ENCODE results near the gene TIMELESS.

The TIMELESS gene

GRCh38 chr12:56434828-56435227 is 14.4 kb downstream of the TIMELESS start:
- TF ChIP-seq REST (IDR thresholded peaks at IDR 0.05; ENCODE audit: insufficient read depth in 1 of 2, low read depth in 2 of 2, low read length in 2 of 2) = no peak
- no peak for TF ChIP-seq SIN3A (IDR thresholded peaks at IDR 0.05; ENCODE audit: borderline replicate concordance, insufficient read depth, low read length)
- no peak for TF ChIP-seq FOXP2 (optimal IDR thresholded peaks at IDR 0.05; ENCODE audit: borderline replicate concordance, extremely low read depth, extremely low read length, insufficient read depth)
- no peak for TF ChIP-seq POLR2AphosphoS5 (IDR thresholded peaks at IDR 0.05; ENCODE audit: low read depth, low read length)
- TF ChIP-seq TAF1 (IDR thresholded peaks at IDR 0.05; ENCODE audit: borderline replicate concordance, insufficient read depth, low read length) = no peak

GRCh38 chr12:56431850-56432249 is 17.4 kb downstream of the TIMELESS start:
- TF ChIP-seq POLR2AphosphoS5 (IDR thresholded peaks at IDR 0.05; ENCODE audit: low read depth, low read length) (no peak), FOXP2 (optimal IDR thresholded peaks at IDR 0.05; ENCODE audit: borderline replicate concordance, extremely low read depth, extremely low read length, insufficient read depth) (no peak)

GRCh38 chr12:56431288-56431687 is 17.9 kb downstream of the TIMELESS start:
- TF ChIP-seq SIN3A (IDR thresholded peaks at IDR 0.05; ENCODE audit: borderline replicate concordance, insufficient read depth, low read length) = no peak
- TF ChIP-seq FOXP2 (optimal IDR thresholded peaks at IDR 0.05; ENCODE audit: borderline replicate concordance, extremely low read depth, extremely low read length, insufficient read depth) = no peak
- TF ChIP-seq REST (IDR thresholded peaks at IDR 0.05; ENCODE audit: insufficient read depth in 1 of 2, low read depth in 2 of 2, low read length in 2 of 2) = no peak
- no peak for TF ChIP-seq POLR2AphosphoS5 (IDR thresholded peaks at IDR 0.05; ENCODE audit: low read depth, low read length)
- TF ChIP-seq TAF1 (IDR thresholded peaks at IDR 0.05; ENCODE audit: borderline replicate concordance, insufficient read depth, low read length) = no peak

GRCh38 chr12:56425940-56426438 is 23.2 kb downstream of the TIMELESS start:
- no peak for TF ChIP-seq FOXP2 (optimal IDR thresholded peaks at IDR 0.05; ENCODE audit: borderline replicate concordance, extremely low read depth, extremely low read length, insufficient read depth)
- TF ChIP-seq REST (IDR thresholded peaks at IDR 0.05; ENCODE audit: insufficient read depth in 1 of 2, low read depth in 2 of 2, low read length in 2 of 2) = no peak
- no peak for TF ChIP-seq SIN3A (IDR thresholded peaks at IDR 0.05; ENCODE audit: borderline replicate concordance, insufficient read depth, low read length)
- TF ChIP-seq TAF1 (IDR thresholded peaks at IDR 0.05; ENCODE audit: borderline replicate concordance, insufficient read depth, low read length) = no peak
- no peak for TF ChIP-seq POLR2AphosphoS5 (IDR thresholded peaks at IDR 0.05; ENCODE audit: low read depth, low read length)

- TF ChIP-seq REST (IDR thresholded peaks at IDR 0.05; ENCODE audit: insufficient read depth in 1 of 2, low read depth in 2 of 2, low read length in 2 of 2) = no peak
- TF ChIP-seq SIN3A (IDR thresholded peaks at IDR 0.05; ENCODE audit: borderline replicate concordance, insufficient read depth, low read length) = no peak
- no peak for TF ChIP-seq FOXP2 (optimal IDR thresholded peaks at IDR 0.05; ENCODE audit: borderline replicate concordance, extremely low read depth, extremely low read length, insufficient read depth)
- TF ChIP-seq POLR2AphosphoS5 (IDR thresholded peaks at IDR 0.05; ENCODE audit: low read depth, low read length) = no peak
- TF ChIP-seq TAF1 (IDR thresholded peaks at IDR 0.05; ENCODE audit: borderline replicate concordance, insufficient read depth, low read length) = no peak
Measured at GRCh38 chr12:56425193-56425592, 24.0 kb downstream of the TIMELESS start.
